NCI-H748 treated with DMSO at 0.1 percent for 48 hours (cell line): ENCODE data around the gene XPR1.

ENCODE experiments used
- DNase-seq: peaks from one replicate; lab custom pipeline; 2025; lab: John Stamatoyannopoulos, UW

XPR1 gene

GRCh38 chr1:180615493-180616290 is 16.1 kb upstream of the XPR1 start:
- DNase-seq, result no peak

- DNase-seq, result no peak
These were observed 15.4 kb upstream of the XPR1 start for GRCh38 chr1:180616439-180616838.

GRCh38 chr1:180617774-180618395 is 13.9 kb upstream of the XPR1 start:
- DNase-seq, result no peak

- no peak for DNase-seq
These were observed 11.2 kb upstream of the XPR1 start for GRCh38 chr1:180620581-180620980.

- DNase-seq, result no peak
These were observed 8.9 kb upstream of the XPR1 start for GRCh38 chr1:180622658-180623508.

GRCh38 chr1:180623579-180624347 is 8.1 kb upstream of the XPR1 start:
- DNase-seq, result no peak

- no peak for DNase-seq
These were observed 5.1 kb upstream of the XPR1 start for GRCh38 chr1:180626711-180627110.

GRCh38 chr1:180627411-180627810 is 4.4 kb upstream of the XPR1 start:
- no peak for DNase-seq

- no peak for DNase-seq
These were observed 3.2 kb upstream of the XPR1 start for GRCh38 chr1:180628646-180629045.

- DNase-seq, result no peak
These were observed 1.2 kb upstream of the XPR1 start for GRCh38 chr1:180630408-180631193.

GRCh38 chr1:180631194-180631765 is 542 bp upstream of the XPR1 start:
- DNase-seq, result no peak

GRCh38 chr1:180632326-180633056 is 669 bp downstream of the XPR1 start:
- no peak for DNase-seq

GRCh38 chr1:180633057-180634056 is 1.5 kb downstream of the XPR1 start:
- no peak for DNase-seq

GRCh38 chr1:180636138-180636537 is 4.3 kb downstream of the XPR1 start:
- DNase-seq, result no peak

GRCh38 chr1:180639871-180640270 is 8.0 kb downstream of the XPR1 start:
- DNase-seq, result no peak

GRCh38 chr1:180640531-180640949 is 8.7 kb downstream of the XPR1 start:
- no peak for DNase-seq

- DNase-seq, result no peak
These were observed 9.8 kb downstream of the XPR1 start for GRCh38 chr1:180641662-180642061.

GRCh38 chr1:180642781-180643180 is 11.0 kb downstream of the XPR1 start:
- DNase-seq, result no peak

GRCh38 chr1:180643693-180644092 is 11.9 kb downstream of the XPR1 start:
- DNase-seq, result no peak
